Keratinocyte (primary cell): Measurements from ENCODE around the gene LIX1. TPM values are rescaled to one million over a fixed set of nuclear protein-coding genes. Genes with fewer than 3 reads are reported as not detected.

ENCODE experiments used
- DNase-seq: peaks from one replicate; pipeline ENCODE4 v3.0.0-alpha.2; 2011; ENCODE audit warnings: low read depth, missing footprints, low spot score
- FAIRE-seq: peaks from 2 replicates; lab custom pipeline; 2011; peaks lifted over from hg19 to GRCh38; lab: Jason Lieb, UNC
- H2AFZ ChIP-seq: 2 replicates; pipeline ENCODE4 v1.6.0; 2012; ENCODE audit warnings: low read length, control low read depth, inconsistent platforms; ENCODE audit not compliant: control insufficient read depth
- H3K27ac ChIP-seq: 2 replicates; pipeline ENCODE4 v1.5.1; 2011; ENCODE audit warnings: low read length; ENCODE audit not compliant: control insufficient read depth, insufficient read depth
- H3K27me3 ChIP-seq: 3 replicates; pipeline ENCODE4 v1.6.0; 2011; ENCODE audit warnings: low read length; ENCODE audit not compliant: control insufficient read depth, insufficient read depth; ENCODE audit errors: extremely low read depth
- H3K36me3 ChIP-seq, 2 experiments: 2 replicates in 1 of 2; 3 replicates in 1 of 2; pipeline ENCODE4 v1.5.1; 2011; ENCODE audit warnings: low read length in 2 of 2, mild to moderate bottlenecking in 1 of 2; ENCODE audit not compliant: control insufficient read depth in 2 of 2, insufficient read depth in 2 of 2; ENCODE audit errors: extremely low read depth in 1 of 2
- H3K4me1 ChIP-seq: 3 replicates; pipeline ENCODE4 v1.5.1; 2011; ENCODE audit warnings: low read length; ENCODE audit not compliant: control insufficient read depth, insufficient read depth; ENCODE audit errors: extremely low read depth
- H3K4me2 ChIP-seq: 3 replicates; pipeline ENCODE4 v1.6.0; 2011; ENCODE audit warnings: low read depth, low read length; ENCODE audit not compliant: control insufficient read depth, insufficient read depth; ENCODE audit errors: extremely low read depth
- H3K4me3 ChIP-seq, 3 experiments: fragments of 200-600 bp in 1 of 3; sonication (generic) in 1 of 3; 2 replicates in 2 of 3; 3 replicates in 1 of 3; pipeline ENCODE4 v1.5.1; 2011 to 2016; ENCODE audit warnings: low read length in 3 of 3, mild to moderate bottlenecking in 3 of 3, control low read depth in 2 of 3, inconsistent platforms in 1 of 3, low read depth in 1 of 3, mixed read lengths in 1 of 3, mixed run types in 1 of 3, moderate library complexity in 1 of 3; ENCODE audit not compliant: control insufficient read depth in 2 of 3, insufficient read depth in 2 of 3; ENCODE audit errors: extremely low read depth in 1 of 3
- H3K79me2 ChIP-seq: 2 replicates; pipeline ENCODE4 v1.6.0; 2012; ENCODE audit warnings: low read length; ENCODE audit not compliant: control insufficient read depth, insufficient read depth
- H3K9ac ChIP-seq: 3 replicates; pipeline ENCODE4 v1.6.0; 2011; ENCODE audit warnings: low read length; ENCODE audit not compliant: control insufficient read depth, insufficient read depth; ENCODE audit errors: extremely low read depth
- H3K9me1 ChIP-seq: 3 replicates; pipeline ENCODE4 v1.6.0; 2011; ENCODE audit warnings: low read length; ENCODE audit not compliant: control insufficient read depth, insufficient read depth; ENCODE audit errors: extremely low read depth
- H3K9me3 ChIP-seq: 2 replicates; pipeline ENCODE4 v1.5.1; 2012; ENCODE audit warnings: low read depth, low read length; ENCODE audit not compliant: control insufficient read depth
- H4K20me1 ChIP-seq: 3 replicates; pipeline ENCODE4 v1.6.0; 2011; ENCODE audit warnings: low read length; ENCODE audit not compliant: control insufficient read depth, insufficient read depth; ENCODE audit errors: extremely low read depth
- EZH2 ChIP-seq: IDR thresholded peaks from one replicate; pipeline ENCODE4 v1.6.1; 2012; ENCODE audit warnings: inconsistent platforms, mild to moderate bottlenecking, low read length, moderate library complexity
- dilution Hi-C: fragments of 300-500 bp; cut with MboI; formaldehyde crosslinking; loops from one replicate; pipeline ENCODE4 v1.7.0; 2020; ENCODE audit warnings: low sequenced_read_pairs; ENCODE audit not compliant: extremely low pct_ligation_motif_present
- polyA plus RNA-seq, 5 experiments: library from polyadenylated mRNA; depleted of rRNA in 3 of 5; stranded (reverse) in 3 of 5; stranded (forward) in 1 of 5; unstranded in 1 of 5; fragments of >200 nt; gene quantifications; 1 replicate in 1 of 5; 2 replicates in 3 of 5; 3 replicates in 1 of 5; pipeline versions ENCODE4 v1.2.1 to v1.2.3, GENCODE V29; 2011 to 2012; ENCODE audit warnings: missing spikeins in 2 of 5, low read depth in 1 of 5, low replicate concordance in 1 of 5
- TF ChIP-seq, protein P1 (sequence below), 3 experiments: IDR thresholded peaks in 1 of 3; conservative IDR thresholded peaks in 1 of 3; optimal IDR thresholded peaks in 1 of 3; 2 replicates in 2 of 3; 3 replicates in 1 of 3; pipeline versions ENCODE3 to v1.5.1; 2011; ENCODE audit warnings: low read length in 3 of 3, mild to moderate bottlenecking in 3 of 3, moderate library complexity in 2 of 3, control low read depth in 1 of 3, inconsistent platforms in 1 of 3; ENCODE audit not compliant: insufficient read depth in 2 of 3; ENCODE audit errors: extremely low read depth in 1 of 3

The LIX1 gene
- polyA plus RNA-seq, 1 donor (not counting 4 experiments of a cell fraction or from before 2014, with no cell fraction given) = not detected

DNA sequence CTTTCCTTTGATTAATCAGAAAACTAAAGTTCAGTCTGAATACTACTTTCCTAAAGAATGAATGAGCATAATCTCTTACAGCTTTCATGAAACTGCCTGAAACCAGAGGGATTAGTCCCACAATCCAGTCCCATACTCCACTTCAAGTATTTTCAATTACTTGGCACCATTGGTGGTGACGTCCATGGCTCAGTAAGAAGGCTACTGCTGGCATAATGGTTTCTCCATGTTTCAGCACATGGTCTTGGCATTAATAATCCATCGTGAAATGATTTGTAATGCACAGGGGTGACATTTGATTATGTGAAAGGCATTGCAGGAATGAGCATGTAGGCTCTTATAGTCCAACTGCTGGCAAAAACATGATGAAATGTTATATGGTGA, 23.4 kb downstream of the LIX1 start:
- H3K4me1 ChIP-seq = no peaks in the 10 kb centered on the region
- H2AFZ ChIP-seq = no peak overlapping the region
- H3K9ac ChIP-seq = no peak overlapping the region
- H3K9me1 ChIP-seq = no peaks in the 10 kb centered on the region
- H3K4me2 ChIP-seq = no peak overlapping the region
- no peak for DNase-seq
- FAIRE-seq = no peak
- no peaks in the 10 kb centered on the region for H4K20me1 ChIP-seq
- TF ChIP-seq, protein P1, sequence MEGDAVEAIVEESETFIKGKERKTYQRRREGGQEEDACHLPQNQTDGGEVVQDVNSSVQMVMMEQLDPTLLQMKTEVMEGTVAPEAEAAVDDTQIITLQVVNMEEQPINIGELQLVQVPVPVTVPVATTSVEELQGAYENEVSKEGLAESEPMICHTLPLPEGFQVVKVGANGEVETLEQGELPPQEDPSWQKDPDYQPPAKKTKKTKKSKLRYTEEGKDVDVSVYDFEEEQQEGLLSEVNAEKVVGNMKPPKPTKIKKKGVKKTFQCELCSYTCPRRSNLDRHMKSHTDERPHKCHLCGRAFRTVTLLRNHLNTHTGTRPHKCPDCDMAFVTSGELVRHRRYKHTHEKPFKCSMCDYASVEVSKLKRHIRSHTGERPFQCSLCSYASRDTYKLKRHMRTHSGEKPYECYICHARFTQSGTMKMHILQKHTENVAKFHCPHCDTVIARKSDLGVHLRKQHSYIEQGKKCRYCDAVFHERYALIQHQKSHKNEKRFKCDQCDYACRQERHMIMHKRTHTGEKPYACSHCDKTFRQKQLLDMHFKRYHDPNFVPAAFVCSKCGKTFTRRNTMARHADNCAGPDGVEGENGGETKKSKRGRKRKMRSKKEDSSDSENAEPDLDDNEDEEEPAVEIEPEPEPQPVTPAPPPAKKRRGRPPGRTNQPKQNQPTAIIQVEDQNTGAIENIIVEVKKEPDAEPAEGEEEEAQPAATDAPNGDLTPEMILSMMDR (optimal IDR thresholded peaks at IDR 0.05 in 1 of 3, IDR thresholded peaks at IDR 0.05 in 1 of 3, conservative IDR thresholded peaks at IDR 0.05 in 1 of 3; ENCODE audit: extremely low read depth in 1 of 3, insufficient read depth in 2 of 3, low read length in 3 of 3) = no peak
- no peak for TF ChIP-seq EZH2
- no peaks in the 10 kb centered on the region for H3K9me3 ChIP-seq
- peaks cover 5% of the 10 kb centered on the region for H3K27me3 ChIP-seq
- dilution Hi-C loops = no loop called here
- no peak overlapping the region for H3K27ac ChIP-seq
- H3K4me3 ChIP-seq = no peak overlapping the region
- H3K79me2 ChIP-seq = no peaks in the 10 kb centered on the region
- H3K36me3 ChIP-seq = no peaks in the 10 kb centered on the region

DNA sequence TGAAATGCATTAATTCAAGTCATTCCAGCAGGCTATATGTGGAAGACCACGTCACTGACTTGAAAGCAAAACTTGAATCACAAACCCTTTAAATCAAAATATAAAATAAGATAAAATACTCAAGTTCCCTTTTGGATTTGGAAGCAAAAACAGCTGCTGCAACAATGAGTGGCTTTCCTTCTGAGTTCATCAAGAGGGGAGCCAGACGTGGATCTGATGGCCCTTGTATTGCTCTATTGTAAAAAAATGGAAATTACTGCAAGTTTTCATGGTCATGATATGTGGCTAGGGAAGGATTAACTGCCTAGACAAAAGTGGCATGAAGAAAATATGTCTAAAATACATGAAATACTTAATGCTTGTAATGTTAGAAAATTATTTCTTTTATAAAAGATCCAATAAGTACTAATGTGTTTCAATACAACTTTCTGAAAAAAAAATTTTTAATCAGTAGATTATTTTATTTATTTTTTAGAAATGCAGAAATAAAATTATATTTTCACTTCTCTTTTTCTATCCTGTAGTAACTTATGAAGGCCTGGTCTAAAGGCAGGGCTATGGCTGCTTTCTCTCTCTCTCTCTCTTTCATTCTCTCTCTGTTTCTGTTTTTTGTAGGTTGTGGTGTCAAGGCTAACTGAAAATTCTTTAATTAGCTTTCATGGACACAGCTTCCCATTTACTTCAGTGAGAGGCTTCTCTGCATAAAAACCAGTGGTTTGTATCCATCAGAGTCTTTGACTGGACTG, 24.0 kb downstream of the LIX1 start:
- H3K27me3 ChIP-seq = peaks cover 5% of the 10 kb centered on the region
- H3K79me2 ChIP-seq = no peaks in the 10 kb centered on the region
- H3K36me3 ChIP-seq = no peaks in the 10 kb centered on the region
- no peak for FAIRE-seq
- no peaks in the 10 kb centered on the region for H3K9me3 ChIP-seq
- no peak overlapping the region for H3K4me2 ChIP-seq
- DNase-seq = no peak
- dilution Hi-C loops = no loop called here
- no peak overlapping the region for H3K9ac ChIP-seq
- H3K9me1 ChIP-seq = no peaks in the 10 kb centered on the region
- TF ChIP-seq EZH2 = no peak
- TF ChIP-seq, protein P1 (optimal IDR thresholded peaks at IDR 0.05 in 1 of 3, IDR thresholded peaks at IDR 0.05 in 1 of 3, conservative IDR thresholded peaks at IDR 0.05 in 1 of 3; ENCODE audit: extremely low read depth in 1 of 3, insufficient read depth in 2 of 3, low read length in 3 of 3) = no peak
- H2AFZ ChIP-seq = no peak overlapping the region
- no peak overlapping the region for H3K27ac ChIP-seq
- no peaks in the 10 kb centered on the region for H3K4me1 ChIP-seq
- H3K4me3 ChIP-seq = no peak overlapping the region
- H4K20me1 ChIP-seq = no peaks in the 10 kb centered on the region
